Measurements from ENCODE around the gene MEDAG. TPM values are rescaled to one million over a fixed set of nuclear protein-coding genes. Genes with fewer than 3 reads are reported as not detected.
A peak's percentile ranks its signal among the peaks of the same experiment; 100 is the strongest.

The MEDAG gene
- total RNA-seq, 4 donors from 2014 or later, result 10.3 to 15.9 (median 14.8) TPM

DNA sequence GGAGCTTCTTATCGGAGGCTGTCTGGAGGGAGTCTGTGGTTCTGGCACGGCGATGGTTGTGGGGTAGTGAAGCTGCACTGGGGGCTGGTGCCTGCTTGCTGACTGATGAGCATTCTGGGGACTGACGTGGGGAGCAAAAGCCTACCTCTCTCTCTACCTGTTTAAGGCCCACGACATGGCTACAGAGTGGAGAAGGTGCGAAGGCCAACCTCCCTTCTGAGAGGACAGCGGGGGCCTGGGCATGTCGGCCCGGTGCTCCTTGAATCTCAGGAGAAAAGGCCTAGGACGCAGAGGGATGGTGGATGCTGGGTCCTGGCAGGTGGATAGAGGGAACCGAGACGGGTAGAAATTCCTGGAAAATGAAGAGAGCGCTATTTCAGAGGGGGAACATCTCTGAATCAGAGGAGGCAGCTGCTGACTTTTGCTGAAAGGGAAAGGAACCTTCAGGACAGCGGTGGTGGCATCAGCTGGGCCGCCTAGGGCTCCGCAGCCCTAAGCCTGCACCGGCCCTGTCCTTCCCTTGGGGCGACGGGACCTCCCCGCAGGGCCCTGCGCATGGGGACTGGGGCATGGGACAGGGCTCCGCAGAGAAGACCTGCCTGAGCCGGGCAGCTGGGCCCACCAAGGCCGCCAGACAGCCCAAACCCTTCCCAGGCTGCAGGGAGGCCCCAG is 35.0 kb upstream of the MEDAG start:
- Histone ChIP-seq H3K36me3 (no peaks in the 10 kb centered on the region), H3K27ac (peak overlapping the region; percentile 79), H3K4me1 (peaks cover 51% of the 10 kb centered on the region), H3K4me3 (no peak overlapping the region), H3K27me3 (no peaks in the 10 kb centered on the region), H3K9me3 (no peaks in the 10 kb centered on the region)
- no peak for DNase-seq (ENCODE audit: low spot score in 2 of 2)
- 88% methylated on average over 24 of the region's 24 CpGs for WGBS
- no peak for TF ChIP-seq EP300 (IDR thresholded peaks at IDR 0.05)
- no peak for TF ChIP-seq CTCF (IDR thresholded peaks at IDR 0.05)
- TF ChIP-seq POLR2AphosphoS5 (IDR thresholded peaks at IDR 0.05), result no peak
- no peak for TF ChIP-seq POLR2A (IDR thresholded peaks at IDR 0.05)

GRCh38 chr13:30871588-30872275 is 34.3 kb upstream of the MEDAG start:
- no peaks in the 10 kb centered on the region for H3K36me3 ChIP-seq
- H3K27ac ChIP-seq, result peak overlapping the region; percentile 79
- 66% methylated on average over 17 of the region's 17 CpGs for WGBS
- no peak for DNase-seq (ENCODE audit: low spot score in 2 of 2)
- H3K4me1 ChIP-seq, result peaks cover 50% of the 10 kb centered on the region
- H3K27me3 ChIP-seq, result no peaks in the 10 kb centered on the region
- TF ChIP-seq EP300 (IDR thresholded peaks at IDR 0.05) (no peak), POLR2A (IDR thresholded peaks at IDR 0.05) (no peak), CTCF (IDR thresholded peaks at IDR 0.05) (no peak), POLR2AphosphoS5 (IDR thresholded peaks at IDR 0.05) (no peak)
- no peak overlapping the region for H3K4me3 ChIP-seq
- no peaks in the 10 kb centered on the region for H3K9me3 ChIP-seq

DNA sequence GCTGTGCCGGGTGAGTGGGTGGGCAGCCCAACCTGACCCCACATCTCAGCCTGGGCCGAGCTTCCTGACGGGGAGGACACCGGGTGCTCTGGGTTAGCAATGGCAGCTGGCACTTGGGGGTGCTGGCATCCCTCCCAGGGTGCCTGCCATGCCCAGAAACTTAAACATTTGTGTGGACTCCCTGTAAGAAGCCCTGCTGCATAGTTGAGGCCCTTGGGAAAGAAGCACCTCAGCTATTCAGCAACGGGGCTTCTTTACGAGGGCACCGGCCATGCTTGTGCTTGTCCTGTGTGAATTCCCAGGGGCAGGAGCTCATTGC is 33.8 kb upstream of the MEDAG start:
- WGBS, result 65% methylated on average over 4 of the region's 7 CpGs
- H3K4me1 ChIP-seq, result peaks cover 50% of the 10 kb centered on the region
- H3K4me3 ChIP-seq, result no peak overlapping the region
- TF ChIP-seq EP300 (IDR thresholded peaks at IDR 0.05) (no peak), POLR2A (IDR thresholded peaks at IDR 0.05) (no peak), CTCF (IDR thresholded peaks at IDR 0.05) (no peak), POLR2AphosphoS5 (IDR thresholded peaks at IDR 0.05) (no peak)
- H3K9me3 ChIP-seq, result no peaks in the 10 kb centered on the region
- peak overlapping the region; percentile 48 for H3K27ac ChIP-seq
- no peaks in the 10 kb centered on the region for H3K36me3 ChIP-seq
- H3K27me3 ChIP-seq, result no peaks in the 10 kb centered on the region
- no peak for DNase-seq (ENCODE audit: low spot score in 2 of 2)

GRCh38 chr13:30872685-30873461 is 33.2 kb upstream of the MEDAG start:
- no peaks in the 10 kb centered on the region for H3K9me3 ChIP-seq
- peak in 1 of 2 donors; percentile 81 for DNase-seq (ENCODE audit: low spot score in 2 of 2)
- H3K27me3 ChIP-seq, result no peaks in the 10 kb centered on the region
- peak overlapping the region; percentile 48 for H3K27ac ChIP-seq
- H3K4me1 ChIP-seq, result peaks cover 53% of the 10 kb centered on the region
- no peaks in the 10 kb centered on the region for H3K36me3 ChIP-seq
- WGBS, result 26% methylated on average over 6 of the region's 6 CpGs
- TF ChIP-seq POLR2AphosphoS5 (IDR thresholded peaks at IDR 0.05) (no peak), POLR2A (IDR thresholded peaks at IDR 0.05) (no peak), CTCF (IDR thresholded peaks at IDR 0.05) (no peak), EP300 (IDR thresholded peaks at IDR 0.05) (no peak)
- H3K4me3 ChIP-seq, result no peak overlapping the region

- DNase-seq (ENCODE audit: low spot score in 2 of 2), result no peak
- WGBS, result 81% methylated on average over 5 of the region's 5 CpGs
- TF ChIP-seq POLR2AphosphoS5 (IDR thresholded peaks at IDR 0.05), result no peak
- no peak for TF ChIP-seq EP300 (IDR thresholded peaks at IDR 0.05)
- TF ChIP-seq POLR2A (IDR thresholded peaks at IDR 0.05), result no peak
- no peak for TF ChIP-seq CTCF (IDR thresholded peaks at IDR 0.05)
- no peaks in the 10 kb centered on the region for H3K36me3 ChIP-seq
- H3K9me3 ChIP-seq, result no peaks in the 10 kb centered on the region
- no peaks in the 10 kb centered on the region for H3K27me3 ChIP-seq
- peaks cover 53% of the 10 kb centered on the region for H3K4me1 ChIP-seq
- H3K27ac ChIP-seq, result peak overlapping the region; percentile 48
- H3K4me3 ChIP-seq, result no peak overlapping the region
Measured at GRCh38 chr13:30873499-30873898, 32.6 kb upstream of the MEDAG start.

All from suprapubic skin (tissue), 4 donors.